K562 (cell line): ENCODE results near the gene RNASE7. TPM values are rescaled to one million over a fixed set of nuclear protein-coding genes. Genes with fewer than 3 reads are reported as not detected.
A peak's percentile ranks its signal among the peaks of the same experiment; 100 is the strongest.

Experiments
- ATAC-seq: fragments of 200-7000 bp; cut with Tn5 transposase; 3 replicates; pipeline ENCODE4 v1.9.1; 2020; ENCODE audit warnings: moderate library complexity
- BruUV-seq: library from RNA; stranded (reverse); fragments of 400-500 nt; replicated peaks from 2 replicates; lab custom pipeline; 2021; lab: Mats Ljungman, UMichigan
- CTCF ChIA-PET: fragments of 300-600 bp; formaldehyde crosslinking; extraction: SDS; loops from one replicate; lab custom pipeline; 2021; ENCODE audit warnings: low intra/inter-chr PET ratio; lab: Yijun Ruan, JAX
- POLR2A ChIA-PET: fragments of 300-600, 350-650 bp; sonication (Branson Sonifier 250); formaldehyde crosslinking; extraction: SDS; loops from one replicate; lab custom pipeline; 2021; ENCODE audit warnings: antibody characterized with exemption, inconsistent platforms; lab: Yijun Ruan, JAX
- DNase-seq, 4 experiments: peaks; one replicate each; pipeline versions ENCODE4 v3.0.0 to v3.0.0-alpha.2; 2011 to 2018; ENCODE audit warnings: low spot score in 3 of 4, mixed read lengths in 3 of 4; ENCODE audit errors: extremely low read depth in 1 of 4
- FAIRE-seq: peaks from 2 replicates; lab custom pipeline; 2011; peaks lifted over from hg19 to GRCh38; lab: Jason Lieb, UNC
- H2AFZ ChIP-seq: 2 replicates; pipeline ENCODE4 v1.6.0; 2011; ENCODE audit warnings: low read depth, low read length, control low read depth, inconsistent platforms
- H3K27ac ChIP-seq: fragments of 200-600 bp; 3 replicates; pipeline ENCODE4 v1.8.0; 2011; ENCODE audit warnings: low read depth, mild to moderate bottlenecking, control low read depth, inconsistent platforms, low read length, moderate library complexity, mixed read lengths; ENCODE audit errors: extremely low read depth
- H3K27me3 ChIP-seq, 2 experiments: fragments of 300-600 bp in 1 of 2; 2 replicates in 1 of 2; 3 replicates in 1 of 2; pipeline versions ENCODE4 v1.6.0 to v1.8.0; 2011; ENCODE audit warnings: inconsistent platforms in 2 of 2, low read length in 2 of 2, mild to moderate bottlenecking in 1 of 2, mixed read lengths in 1 of 2, moderate library complexity in 1 of 2; ENCODE audit not compliant: control insufficient read depth in 2 of 2, insufficient read depth in 2 of 2
- H3K36me3 ChIP-seq: fragments of 300-600 bp; 3 replicates; pipeline ENCODE4 v1.8.0; 2011; ENCODE audit warnings: mild to moderate bottlenecking, low read length, inconsistent platforms; ENCODE audit not compliant: control insufficient read depth, insufficient read depth
- H3K4me1 ChIP-seq, 2 experiments: fragments of 200-600 bp in 1 of 2; replicated peaks in 1 of 2; 2 replicates in 1 of 2; 3 replicates in 1 of 2; pipeline versions ENCODE4 v1.5.1 to v1.8.0; 2011; ENCODE audit warnings: inconsistent platforms in 2 of 2, low read length in 2 of 2, mild to moderate bottlenecking in 1 of 2, mixed read lengths in 1 of 2, moderate library complexity in 1 of 2; ENCODE audit not compliant: control insufficient read depth in 2 of 2, insufficient read depth in 2 of 2
- H3K4me2 ChIP-seq: 2 replicates; pipeline ENCODE4 v1.6.1; 2011; ENCODE audit warnings: low read length, control low read depth, inconsistent platforms, mixed read lengths; ENCODE audit not compliant: insufficient read depth
- H3K4me3 ChIP-seq: fragments of 200-600 bp; sonication (generic), shearing (Covaris generic); 2 replicates; pipeline ENCODE4 v1.5.1; 2016; ENCODE audit warnings: control low read depth, inconsistent platforms
- H3K79me2 ChIP-seq: fragments of 200-600 bp; 3 replicates; pipeline ENCODE4 v1.8.0; 2011; ENCODE audit warnings: low read length, inconsistent platforms; ENCODE audit not compliant: control insufficient read depth, insufficient read depth
- H3K9ac ChIP-seq, 2 experiments: 2 replicates each; pipeline versions ENCODE4 v1.6.0 to v1.6.1; 2011; ENCODE audit warnings: low read depth in 2 of 2, low read length in 2 of 2, control low read depth in 1 of 2, inconsistent platforms in 1 of 2, mild to moderate bottlenecking in 1 of 2, mixed read lengths in 1 of 2; ENCODE audit not compliant: insufficient read depth in 1 of 2
- H3K9me1 ChIP-seq: one replicate; pipeline ENCODE4 v1.6.0; 2011; ENCODE audit warnings: inconsistent platforms, mild to moderate bottlenecking, low read length, moderate library complexity; ENCODE audit not compliant: control insufficient read depth, insufficient read depth
- H3K9me3 ChIP-seq: replicated peaks from 2 replicates; pipeline ENCODE4 v1.5.1; 2011; ENCODE audit warnings: low read depth, low read length, inconsistent platforms; ENCODE audit not compliant: control insufficient read depth, insufficient read depth
- H4K20me1 ChIP-seq: replicated peaks from 2 replicates; pipeline ENCODE4 v1.6.1; 2011; ENCODE audit warnings: low read length, inconsistent platforms, mixed read lengths; ENCODE audit not compliant: control insufficient read depth, insufficient read depth
- ARID2 ChIP-seq: fragments of 450-650 bp; IDR thresholded peaks from 2 replicates; pipeline ENCODE4 v1.6.1; 2017; ENCODE audit warnings: antibody characterized with exemption, mild to moderate bottlenecking
- L3MBTL2 ChIP-seq: fragments of 450-650 bp; IDR thresholded peaks from 2 replicates; pipeline ENCODE4 v1.6.1; 2016; ENCODE audit warnings: mild to moderate bottlenecking, moderate library complexity
- NUFIP1 ChIP-seq: fragments of 450-650 bp; IDR thresholded peaks from 2 replicates; pipeline ENCODE4 v1.6.1; 2018; ENCODE audit not compliant: partially characterized antibody
- PHTF2 ChIP-seq: fragments of 250-450 bp; sonication (Bioruptor Pico); IDR thresholded peaks from 2 replicates; pipeline ENCODE4 v1.5.0; 2021; ENCODE audit warnings: mild to moderate bottlenecking
- RAD21 ChIP-seq, 2 experiments: fragments of 250-450 bp in 1 of 2; fragments of 450-650 bp in 1 of 2; sonication (Bioruptor Pico) in 1 of 2; formaldehyde crosslinking in 1 of 2; IDR thresholded peaks in 1 of 2; conservative IDR thresholded peaks in 1 of 2; 2 replicates each; pipeline versions ENCODE4 v1.4.0 to v1.8.0; 2020 to 2022; ENCODE audit warnings: mild to moderate bottlenecking in 2 of 2, moderate library complexity in 1 of 2
- SMC3 ChIP-seq: conservative IDR thresholded peaks from 2 replicates; pipeline ENCODE4 v1.6.1; 2011; ENCODE audit warnings: low read depth, low read length, improper control_type of control experiment; ENCODE audit not compliant: insufficient read depth
- SP1 ChIP-seq: sonication (generic); formaldehyde crosslinking; IDR thresholded peaks from 2 replicates; pipeline ENCODE4 v1.8.1; 2022; ENCODE audit warnings: mild to moderate bottlenecking, missing genetic modification reagents
- TFAP4 ChIP-seq: sonication (generic); formaldehyde crosslinking; IDR thresholded peaks from 2 replicates; pipeline ENCODE4 v1.8.0; 2022; ENCODE audit warnings: missing genetic modification reagents, mild to moderate bottlenecking, moderate library complexity, borderline replicate concordance
- ZBTB7A ChIP-seq: IDR thresholded peaks from 2 replicates; pipeline ENCODE4 v1.6.1; 2011; ENCODE audit warnings: low read depth, mild to moderate bottlenecking, low read length, moderate library complexity, borderline replicate concordance; ENCODE audit not compliant: control insufficient read depth
- WGBS: fragments of 100-300 bp; shearing (Covaris generic); methylation state at CpG from one replicate; pipeline ENCODE4 v1.1.6; 2016; ENCODE audit warnings: low coverage, mixed read lengths; ENCODE audit not compliant: insufficient coverage; ENCODE audit errors: missing lambda C conversion rate; 5-methylcytosine and 5-hydroxymethylcytosine counted together
- in situ Hi-C: fragments of 300-500 bp; cut with MboI; formaldehyde crosslinking; loops from 4 replicates; pipeline ENCODE4 v1.15.0; 2018; ENCODE audit warnings: inconsistent platforms, mixed read lengths
- intact Hi-C: fragments of 100-400 bp; cut with micrococcal nuclease; formaldehyde crosslinking; loops from 2 replicates; pipeline ENCODE4 v1.14.2; 2022
- polyA plus RNA-seq, 8 experiments: library from polyadenylated mRNA; depleted of rRNA in 4 of 8; stranded (reverse) in 5 of 8; unstranded in 3 of 8; fragments of >200 nt; fragmentation: Nextera tagmentation in 2 of 8; fragmentation: Illumina TruSeq in 1 of 8; extraction: Ambion mirVana in 2 of 8; extraction: Trizol in 1 of 8; gene quantifications; 2 replicates each; pipeline versions ENCODE4 v1.2.1 to v1.2.3, GENCODE V29; 2011 to 2014; ENCODE audit warnings: inconsistent platforms in 1 of 8, missing spikeins in 1 of 8
- total RNA-seq, 7 experiments: library from RNA; depleted of rRNA in 6 of 7; stranded (reverse); fragments of >200 nt in 6 of 7; fragmentation: Illumina TruSeq in 2 of 7; extraction: Trizol in 2 of 7; gene quantifications; 2 replicates each; pipeline versions ENCODE4 v1.2.1 to v1.2.3, GENCODE V29; 2011 to 2021; ENCODE audit warnings: low replicate concordance in 1 of 7
- TF ChIP-seq, protein P1 (sequence below), 2 experiments: IDR thresholded peaks; 2 replicates each; pipeline ENCODE4 v1.6.1; 2012; ENCODE audit warnings: improper control_type of control experiment in 2 of 2, low read depth in 2 of 2, low read length in 2 of 2, borderline replicate concordance in 1 of 2
- TF ChIP-seq, protein P2 (sequence below): sonication (generic); formaldehyde crosslinking; IDR thresholded peaks from 2 replicates; pipeline ENCODE4 v1.8.1; 2023; ENCODE audit warnings: mild to moderate bottlenecking, missing genetic modification reagents

RNASE7 gene
- total and polyA plus RNA-seq, 9 of the 15 experiments (the other 6 are each of a cell fraction or from before 2014, with no cell fraction given), result not detected

DNA sequence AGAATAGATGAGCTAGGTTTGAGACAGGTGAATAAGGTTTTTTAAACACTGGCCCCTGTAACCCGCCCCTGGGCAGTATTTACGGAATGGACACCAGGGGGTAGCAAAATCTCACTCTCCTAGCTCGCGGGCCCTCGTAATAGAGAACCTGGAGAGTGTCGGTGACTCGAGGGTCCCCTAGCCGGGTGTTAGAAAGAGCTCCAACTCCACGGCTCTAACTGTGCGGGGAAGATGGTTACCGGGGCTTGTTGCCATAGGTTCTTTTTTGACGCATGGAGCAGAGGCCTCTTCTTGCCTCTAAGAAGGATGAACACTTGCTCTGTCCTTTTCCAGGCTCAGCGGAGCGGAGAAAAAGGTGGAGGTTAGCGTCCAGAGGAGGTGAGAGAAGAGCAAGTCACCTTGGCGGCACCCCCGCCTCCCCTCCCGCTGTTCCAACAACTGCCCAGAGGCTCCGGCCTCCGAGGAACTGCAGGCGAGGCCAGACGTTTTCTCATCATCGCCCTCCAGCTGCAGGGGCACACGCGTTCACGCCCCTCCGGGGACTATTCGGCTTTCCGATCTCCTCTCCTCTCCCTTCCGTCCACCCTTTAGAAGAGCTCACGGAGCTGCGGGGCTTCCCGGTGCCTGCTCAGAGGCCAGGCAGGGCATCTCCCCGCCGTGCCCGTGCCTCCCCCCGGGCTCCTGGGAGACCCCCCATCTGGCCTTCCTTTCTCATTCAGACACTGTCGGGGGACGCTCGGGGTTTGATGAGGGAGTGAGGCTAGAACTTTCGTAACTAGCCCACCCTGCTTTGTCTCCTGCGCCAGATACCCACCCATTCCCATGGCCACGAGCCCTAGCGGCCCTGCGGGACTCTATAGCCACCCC, 26.6 kb downstream of the RNASE7 start:
- no peak overlapping the region for H3K4me3 ChIP-seq
- ChIA-PET POLR2A (interaction anchor here (0.6 to 0.8 kb wide), 3 partner anchors 19 to 70 kb away, joined by 3 to 4 read pairs (median 3); partner anchors contain the start of gene SLC39A2), CTCF (interaction anchor here (0.6 to 4.6 kb wide), 4 partner anchors 24 to 311 kb away, joined by 3 to 54 read pairs (median 10); no protein-coding TSS in a partner anchor)
- H3K27me3 ChIP-seq, result no peaks in the 10 kb centered on the region
- ATAC-seq (peak; percentile 81), DNase-seq (peak; percentile 61 to 75 (median 65)), FAIRE-seq (peak; percentile 82)
- H3K79me2 ChIP-seq, result no peaks in the 10 kb centered on the region; the same call in 2 of the 3 replicates
- no peaks in the 10 kb centered on the region for H3K9me3 ChIP-seq
- peak overlapping the region in 1 of 2 experiments; percentile 42; a peak in 2 of 4 replicates for H3K9ac ChIP-seq
- BruUV-seq, result no TSS peak
- intact Hi-C loops (loop anchor here (1.0 kb wide), 2 partner anchors 22 to 36 kb away; no protein-coding TSS in a partner anchor), in situ Hi-C loops (no loop called here)
- H3K27ac ChIP-seq, result no peak overlapping the region
- no peaks in the 10 kb centered on the region for H3K36me3 ChIP-seq
- H4K20me1 ChIP-seq, result no peaks in the 10 kb centered on the region
- WGBS, result 10% methylated on average over 26 of the region's 45 CpGs
- peak overlapping the region; percentile 49 for H3K4me2 ChIP-seq
- H3K9me1 ChIP-seq, result no peaks in the 10 kb centered on the region
- peak overlapping the region; percentile 80 for H2AFZ ChIP-seq
- H3K4me1 ChIP-seq, result peaks cover 2 to 36% of the 10 kb centered on the region in 2 experiments; a peak in 3 of 5 replicates
- peak; percentile 22; the same call in 1 of the 2 replicates for TF ChIP-seq TFAP4 (CRISPR knock-in tag)
- 0 out of 2 replicates have a peak, but pooled peaks have one; percentile 49 for TF ChIP-seq ARID2
- TF ChIP-seq NUFIP1, result no peak
- TF ChIP-seq, protein P1, sequence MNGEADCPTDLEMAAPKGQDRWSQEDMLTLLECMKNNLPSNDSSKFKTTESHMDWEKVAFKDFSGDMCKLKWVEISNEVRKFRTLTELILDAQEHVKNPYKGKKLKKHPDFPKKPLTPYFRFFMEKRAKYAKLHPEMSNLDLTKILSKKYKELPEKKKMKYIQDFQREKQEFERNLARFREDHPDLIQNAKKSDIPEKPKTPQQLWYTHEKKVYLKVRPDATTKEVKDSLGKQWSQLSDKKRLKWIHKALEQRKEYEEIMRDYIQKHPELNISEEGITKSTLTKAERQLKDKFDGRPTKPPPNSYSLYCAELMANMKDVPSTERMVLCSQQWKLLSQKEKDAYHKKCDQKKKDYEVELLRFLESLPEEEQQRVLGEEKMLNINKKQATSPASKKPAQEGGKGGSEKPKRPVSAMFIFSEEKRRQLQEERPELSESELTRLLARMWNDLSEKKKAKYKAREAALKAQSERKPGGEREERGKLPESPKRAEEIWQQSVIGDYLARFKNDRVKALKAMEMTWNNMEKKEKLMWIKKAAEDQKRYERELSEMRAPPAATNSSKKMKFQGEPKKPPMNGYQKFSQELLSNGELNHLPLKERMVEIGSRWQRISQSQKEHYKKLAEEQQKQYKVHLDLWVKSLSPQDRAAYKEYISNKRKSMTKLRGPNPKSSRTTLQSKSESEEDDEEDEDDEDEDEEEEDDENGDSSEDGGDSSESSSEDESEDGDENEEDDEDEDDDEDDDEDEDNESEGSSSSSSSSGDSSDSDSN (IDR thresholded peaks at IDR 0.05; ENCODE audit: borderline replicate concordance in 1 of 2, low read depth in 2 of 2, low read length in 2 of 2), result 0 out of 4 replicates have a peak, but pooled peaks of 1 of the 2 experiments have one; percentile 26
- TF ChIP-seq PHTF2 (CRISPR knock-in tag), result no peak
- peak; percentile 65 to 81 for TF ChIP-seq RAD21 (CRISPR knock-in tag; conservative IDR thresholded peaks at IDR 0.05 in 1 of 2, IDR thresholded peaks at IDR 0.05 in 1 of 2)
- TF ChIP-seq ZBTB7A, result peak; percentile 31; the same call in 1 of the 2 replicates
- no peak for TF ChIP-seq SP1 (CRISPR knock-in tag)
- peak; percentile 40 for TF ChIP-seq L3MBTL2
- TF ChIP-seq, protein P2, sequence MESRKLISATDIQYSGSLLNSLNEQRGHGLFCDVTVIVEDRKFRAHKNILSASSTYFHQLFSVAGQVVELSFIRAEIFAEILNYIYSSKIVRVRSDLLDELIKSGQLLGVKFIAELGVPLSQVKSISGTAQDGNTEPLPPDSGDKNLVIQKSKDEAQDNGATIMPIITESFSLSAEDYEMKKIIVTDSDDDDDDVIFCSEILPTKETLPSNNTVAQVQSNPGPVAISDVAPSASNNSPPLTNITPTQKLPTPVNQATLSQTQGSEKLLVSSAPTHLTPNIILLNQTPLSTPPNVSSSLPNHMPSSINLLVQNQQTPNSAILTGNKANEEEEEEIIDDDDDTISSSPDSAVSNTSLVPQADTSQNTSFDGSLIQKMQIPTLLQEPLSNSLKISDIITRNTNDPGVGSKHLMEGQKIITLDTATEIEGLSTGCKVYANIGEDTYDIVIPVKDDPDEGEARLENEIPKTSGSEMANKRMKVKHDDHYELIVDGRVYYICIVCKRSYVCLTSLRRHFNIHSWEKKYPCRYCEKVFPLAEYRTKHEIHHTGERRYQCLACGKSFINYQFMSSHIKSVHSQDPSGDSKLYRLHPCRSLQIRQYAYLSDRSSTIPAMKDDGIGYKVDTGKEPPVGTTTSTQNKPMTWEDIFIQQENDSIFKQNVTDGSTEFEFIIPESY (CRISPR knock-in tag), result 0 out of 2 replicates have a peak, but pooled peaks have one; percentile 16
- peak; percentile 66 for TF ChIP-seq SMC3
